ENCODE measurements around the gene UGT1A10.

UGT1A10 gene

DNA sequence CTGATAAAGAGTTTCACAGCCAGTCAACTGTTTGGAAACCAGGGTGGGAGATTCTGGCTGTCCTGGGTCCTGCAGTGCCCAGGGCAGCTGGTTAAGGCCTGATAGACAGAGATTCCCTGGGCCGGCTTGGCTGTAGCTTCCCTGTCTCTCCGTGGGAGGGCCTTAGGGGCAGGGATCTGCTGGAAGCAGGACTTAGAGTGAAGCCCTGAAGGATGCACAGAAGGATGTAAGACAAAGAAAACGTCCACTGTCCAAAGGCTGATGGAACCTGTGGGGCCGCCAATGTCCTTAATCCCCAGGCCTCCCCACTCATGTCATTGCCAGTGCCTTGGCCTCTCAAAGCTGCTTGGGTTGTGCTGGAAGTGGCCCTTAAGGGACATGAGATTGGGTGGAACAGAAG is 174.8 kb downstream of the UGT1A10 start:
- no peak for DNase-seq

DNA sequence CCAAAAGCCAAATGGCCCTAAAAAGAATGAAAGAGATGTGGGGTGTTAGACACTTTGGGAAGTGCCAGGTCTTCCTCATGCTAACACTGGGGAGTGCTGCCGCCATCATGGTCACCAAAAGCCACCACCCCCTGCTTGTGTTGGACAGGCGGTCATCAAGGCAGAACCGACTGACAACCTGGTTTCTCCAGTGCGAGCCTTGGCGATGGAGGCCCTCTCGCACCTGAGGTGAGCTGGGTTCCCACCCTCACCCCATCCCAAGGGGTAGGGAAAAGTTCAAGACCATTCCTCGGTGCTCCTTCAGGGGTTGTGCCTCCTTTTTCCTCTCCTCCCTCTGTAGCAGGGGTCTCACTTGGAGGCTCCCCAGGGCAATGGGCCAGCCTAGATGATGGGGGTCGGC is 175.5 kb downstream of the UGT1A10 start:
- no peak for DNase-seq

DNA sequence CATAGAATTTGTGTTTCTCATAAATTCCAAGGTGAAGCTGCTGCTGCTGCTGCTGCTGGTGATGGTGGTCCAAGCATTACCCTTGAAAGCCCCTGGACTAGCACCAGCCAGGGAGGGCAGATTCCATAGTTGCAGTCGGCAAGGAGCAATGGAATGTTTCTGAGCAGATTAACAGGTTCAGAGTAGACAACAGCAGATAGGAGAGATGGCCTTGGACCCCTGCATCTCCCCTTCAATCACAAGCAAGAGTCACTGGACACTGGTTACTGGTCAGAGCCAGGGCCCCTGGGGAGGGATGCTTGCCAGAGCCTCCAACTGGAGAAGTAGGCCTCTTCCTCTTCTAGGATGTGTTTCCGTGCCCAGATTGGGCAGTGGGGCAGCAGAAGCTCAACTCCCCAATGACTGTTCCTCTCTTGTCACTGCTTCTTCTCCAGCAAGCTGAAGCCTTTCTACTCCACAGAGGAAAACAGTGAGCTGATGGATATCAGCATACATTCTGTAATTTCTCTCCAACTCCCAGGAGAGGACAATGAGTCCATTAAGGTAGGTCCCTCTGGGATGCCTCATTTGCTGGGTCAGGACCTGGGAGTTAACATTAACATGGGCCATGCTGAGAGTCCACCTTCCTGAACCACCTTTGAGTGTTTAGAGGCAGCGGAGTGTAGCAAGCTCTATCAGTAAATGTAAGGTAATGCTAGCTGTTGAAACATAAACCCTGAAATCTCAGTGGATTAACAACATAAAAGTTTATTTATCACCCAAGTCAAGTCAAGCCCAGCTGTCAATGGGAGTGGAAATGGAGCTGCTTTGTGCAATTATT is 177.2 kb downstream of the UGT1A10 start:
- no peak for DNase-seq

DNA sequence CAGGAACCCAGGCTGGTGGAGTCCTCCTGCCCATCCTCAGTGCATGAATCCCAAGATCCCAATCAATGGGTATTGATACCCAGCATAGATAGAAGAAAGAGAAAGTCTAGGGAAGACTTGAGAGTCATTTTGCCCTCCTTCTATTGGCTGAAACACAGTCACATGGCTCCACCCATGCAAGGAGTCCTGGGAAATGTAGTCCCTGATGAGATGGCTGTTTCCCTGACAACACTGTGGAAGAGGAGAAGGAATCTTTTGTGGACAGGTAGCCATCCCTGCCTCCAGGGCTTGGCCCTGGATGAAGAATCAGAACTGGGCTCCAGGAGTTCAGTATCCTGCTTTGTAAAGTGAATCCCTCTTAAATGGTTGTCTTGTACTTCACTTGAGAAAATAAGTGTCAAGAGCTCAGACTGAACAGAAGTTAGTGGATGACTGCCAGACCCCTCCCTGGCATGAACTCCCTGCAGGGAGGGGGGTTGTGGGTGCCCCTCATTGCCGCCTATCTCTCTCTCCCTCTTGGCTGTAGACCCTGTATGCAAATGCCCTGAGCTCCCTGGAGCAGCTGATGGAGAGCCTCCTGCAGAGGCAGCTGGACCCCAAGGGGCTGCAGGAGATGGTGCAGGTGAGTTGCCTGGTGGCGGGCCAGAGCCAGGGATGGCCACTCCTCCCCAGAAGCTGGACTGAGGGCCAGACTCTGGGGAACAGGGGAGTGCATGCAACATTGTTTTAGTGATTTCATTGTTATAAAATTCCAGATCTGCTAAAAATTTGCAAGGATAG is 178.0 kb downstream of the UGT1A10 start:
- peak; percentile 16 for DNase-seq

DNA sequence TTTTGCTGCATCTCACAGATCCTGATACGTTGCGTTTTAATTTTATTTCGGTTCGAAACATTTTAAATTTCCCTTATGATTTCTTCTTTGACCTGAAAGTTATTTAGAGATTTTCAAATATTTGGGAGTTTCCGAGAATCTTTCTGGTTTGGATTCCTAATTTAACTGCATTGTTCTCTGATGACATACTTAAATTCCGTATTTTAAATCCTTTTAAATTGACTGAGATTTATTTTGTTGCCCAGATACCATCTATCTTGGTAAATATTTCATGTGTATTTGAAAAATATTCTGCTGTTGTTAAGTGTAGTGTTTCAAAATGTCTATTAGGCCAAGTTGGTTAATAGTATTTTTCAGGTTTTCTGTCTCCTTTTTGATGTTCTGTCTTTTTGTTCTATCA is 179.6 kb downstream of the UGT1A10 start:
- DNase-seq, result no peak

DNA sequence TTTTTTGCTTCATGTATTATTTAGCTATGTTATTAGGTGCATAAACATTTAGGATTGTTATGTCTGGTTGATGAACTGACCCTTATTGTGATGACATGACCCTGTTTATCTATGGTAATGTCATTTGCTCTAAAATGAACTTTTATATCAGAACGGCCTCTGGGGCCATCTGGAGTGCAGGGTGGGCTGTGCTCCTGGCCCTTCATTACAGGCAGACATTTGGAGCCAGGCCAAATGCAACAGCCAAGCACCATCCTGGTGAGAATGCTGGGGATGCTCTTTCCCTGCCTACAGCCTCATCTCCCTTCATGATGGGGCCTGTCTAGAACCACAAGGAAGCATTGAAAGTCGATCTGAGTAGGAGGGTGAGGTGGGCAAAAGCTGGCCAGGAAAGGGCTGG is 180.1 kb downstream of the UGT1A10 start:
- DNase-seq, result no peak

DNA sequence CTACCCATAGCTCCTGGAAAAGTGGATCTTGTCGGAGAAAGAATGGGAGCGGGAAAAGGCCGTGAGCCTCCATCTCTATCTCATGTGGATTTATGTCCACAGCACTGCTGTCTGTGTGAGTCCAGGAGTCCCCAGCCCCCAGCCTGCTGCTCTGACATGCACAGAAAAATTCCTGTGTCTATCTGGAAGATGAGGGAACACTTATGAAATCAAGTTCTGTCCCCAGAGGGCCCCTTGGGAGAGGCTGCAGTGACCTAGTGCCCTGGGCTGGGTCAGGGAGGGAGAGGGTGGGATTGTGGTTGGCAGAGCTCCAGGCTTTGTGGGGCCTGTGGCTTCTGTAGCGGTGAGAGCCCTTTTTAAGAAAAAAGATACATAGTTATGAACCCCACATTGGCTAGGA is 180.5 kb downstream of the UGT1A10 start:
- no peak for DNase-seq

DNA sequence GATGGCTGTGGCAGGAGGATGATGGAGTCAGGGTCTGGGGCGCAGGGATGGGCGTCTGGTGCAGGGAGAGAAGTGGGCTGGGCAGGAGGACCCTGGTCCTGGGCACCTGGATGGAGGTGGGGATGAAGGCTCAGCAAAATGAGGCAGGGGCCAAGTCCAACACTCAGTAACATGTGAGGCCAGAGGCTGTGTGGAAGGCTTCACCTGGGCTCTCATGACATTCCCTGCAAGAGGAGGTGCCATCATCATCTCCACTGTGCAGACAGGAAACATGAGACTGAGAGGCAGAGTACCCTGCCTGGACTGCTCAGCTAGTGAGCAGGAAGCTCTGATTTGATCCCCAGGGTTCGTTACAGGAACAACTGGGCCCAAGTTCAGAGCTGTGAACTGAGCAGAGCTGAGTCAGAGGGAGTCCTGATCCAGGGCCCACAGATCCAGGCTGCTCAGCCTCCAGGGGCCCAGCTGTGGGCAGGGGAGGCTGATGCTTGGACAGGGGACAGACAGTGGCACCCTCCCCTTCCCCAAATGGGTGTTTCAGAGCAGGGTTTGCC is 181.2 kb downstream of the UGT1A10 start:
- no peak for DNase-seq

DNA sequence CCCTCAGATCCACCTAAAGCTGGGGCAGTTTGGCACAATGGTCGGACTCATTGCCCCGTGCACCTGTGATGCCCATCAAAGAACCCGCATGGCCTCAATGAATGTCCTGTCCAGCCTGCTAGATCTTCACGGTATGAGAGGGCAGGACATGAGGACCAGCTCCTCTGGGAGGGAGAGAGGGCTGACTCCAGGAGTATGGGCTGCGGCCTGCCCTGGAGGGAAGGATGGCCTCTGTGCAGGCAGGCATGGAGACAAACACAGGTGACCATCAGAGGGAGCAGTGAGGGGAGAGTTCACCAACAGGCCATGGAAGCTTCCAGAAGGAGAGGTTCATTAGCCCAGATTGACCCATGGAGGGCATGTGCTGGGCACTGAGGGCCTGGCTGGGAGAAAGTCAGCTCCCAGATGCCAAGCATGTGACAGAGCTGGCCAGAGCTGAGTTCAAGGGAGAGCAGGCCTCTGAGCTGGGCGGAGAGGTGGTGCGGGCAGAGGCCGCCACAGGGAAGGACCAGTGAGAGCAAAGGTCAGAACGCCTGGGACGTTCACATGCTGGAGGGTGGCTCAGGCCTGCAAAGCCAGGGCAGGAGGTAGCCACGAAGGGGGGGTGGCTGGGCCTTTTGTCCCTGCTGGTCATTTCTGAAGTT is 181.9 kb downstream of the UGT1A10 start:
- DNase-seq, result no peak

DNA sequence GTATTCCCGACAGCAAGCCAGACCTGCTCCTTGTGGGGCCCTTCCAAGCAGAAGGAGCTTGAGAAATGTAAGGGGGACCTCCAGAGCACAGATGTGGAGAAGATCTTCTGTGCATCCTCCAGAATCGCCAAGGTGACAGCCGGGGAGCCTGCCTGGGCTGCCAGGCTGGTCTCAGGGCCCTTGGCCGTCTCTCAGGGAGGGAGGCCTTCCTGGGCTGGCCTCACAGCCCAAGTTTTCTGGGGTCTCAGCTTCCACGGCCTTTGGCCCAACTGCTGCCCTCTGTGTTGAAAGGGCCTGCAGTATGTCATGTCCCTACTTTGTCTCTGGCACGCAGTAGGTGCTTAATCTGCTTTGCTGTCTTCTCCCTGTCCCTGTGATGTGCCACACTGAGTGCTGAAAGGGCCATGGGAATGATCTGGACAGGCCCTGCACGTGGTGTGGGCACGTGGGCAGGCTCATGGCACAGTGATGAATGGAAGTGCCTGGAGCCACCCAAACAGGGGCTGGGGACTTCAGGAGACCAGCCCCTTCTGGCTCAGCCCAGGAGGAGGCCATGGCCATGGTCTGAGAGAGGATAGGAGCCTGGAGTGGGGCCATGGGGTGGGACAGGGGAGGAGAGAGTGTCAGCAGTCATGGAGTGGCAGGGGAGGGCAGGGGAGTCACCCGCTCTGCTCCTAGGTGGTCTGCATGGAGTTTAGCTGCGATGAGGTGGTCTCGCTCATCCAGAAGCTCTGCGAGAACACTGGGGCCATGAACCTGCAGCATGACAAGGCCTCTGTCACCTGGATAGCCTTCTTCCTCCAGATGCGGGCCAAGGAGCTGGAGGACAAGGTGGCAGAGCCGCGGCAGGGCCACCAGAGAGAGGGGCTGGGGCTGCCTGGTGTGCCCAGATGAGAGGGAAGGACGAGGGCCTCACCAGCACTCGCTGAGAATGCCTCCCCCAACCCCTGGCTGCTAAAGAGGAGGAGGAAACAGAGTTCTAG is 182.7 kb downstream of the UGT1A10 start:
- DNase-seq, result no peak

DNA sequence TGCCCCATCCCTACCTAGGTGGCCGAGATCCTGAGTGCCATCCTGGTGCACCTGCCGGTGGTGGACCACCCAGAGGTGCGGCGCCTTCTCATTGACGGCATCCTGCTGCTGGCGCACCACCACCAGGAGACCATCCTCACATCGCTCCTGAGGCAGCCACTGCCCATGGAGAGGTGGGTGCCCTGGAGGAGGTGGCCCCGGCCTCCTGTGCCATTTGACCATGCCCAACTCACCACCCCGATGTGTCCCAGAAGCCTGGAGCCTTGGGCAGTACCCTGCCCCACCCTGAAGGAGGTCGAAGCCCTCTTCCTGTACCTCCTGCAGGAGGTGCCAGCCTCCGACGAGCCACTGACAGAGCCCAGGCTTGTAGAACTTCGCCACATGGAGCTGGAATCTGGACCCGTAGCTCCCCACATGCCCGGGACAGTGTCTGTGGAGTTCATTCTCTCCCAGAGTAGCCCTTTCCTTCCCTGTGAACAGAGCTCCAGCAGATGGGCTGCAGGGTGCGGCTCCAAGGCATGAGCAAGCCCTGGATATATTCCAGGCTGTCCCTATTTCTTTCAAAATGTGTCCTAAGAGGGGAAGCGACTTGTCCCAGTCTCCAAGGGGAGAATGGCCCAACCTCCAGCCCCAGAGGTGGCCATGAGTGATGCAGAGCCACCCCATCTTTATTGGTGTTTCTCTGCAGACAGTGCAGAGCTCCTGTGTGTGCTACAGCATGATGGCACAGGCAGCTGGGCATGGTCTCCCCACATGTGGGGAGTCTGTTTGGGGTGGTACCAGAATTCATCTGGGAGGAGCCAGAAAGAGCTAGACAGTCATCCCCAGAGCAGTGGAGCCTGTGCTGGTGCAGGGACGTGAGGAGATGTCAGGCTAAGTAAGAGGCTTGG is 183.9 kb downstream of the UGT1A10 start:
- no peak for DNase-seq

DNA sequence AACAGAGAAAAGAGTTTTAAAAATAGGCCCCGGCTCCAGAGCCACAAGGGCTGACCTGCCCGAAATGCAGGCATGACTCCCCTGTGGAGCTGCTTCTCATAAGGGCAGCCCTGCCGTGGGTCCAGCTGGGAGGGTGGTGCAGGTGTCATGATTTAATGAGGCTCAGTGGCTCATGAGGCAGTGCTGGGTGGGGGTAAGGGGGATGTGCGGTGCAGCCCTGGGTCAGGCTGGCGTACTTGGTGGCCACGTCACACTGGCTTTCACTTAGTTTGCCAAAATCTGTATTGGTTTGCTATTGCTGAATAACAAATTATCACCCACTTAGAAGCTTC is 184.5 kb downstream of the UGT1A10 start:
- no peak for DNase-seq

DNA sequence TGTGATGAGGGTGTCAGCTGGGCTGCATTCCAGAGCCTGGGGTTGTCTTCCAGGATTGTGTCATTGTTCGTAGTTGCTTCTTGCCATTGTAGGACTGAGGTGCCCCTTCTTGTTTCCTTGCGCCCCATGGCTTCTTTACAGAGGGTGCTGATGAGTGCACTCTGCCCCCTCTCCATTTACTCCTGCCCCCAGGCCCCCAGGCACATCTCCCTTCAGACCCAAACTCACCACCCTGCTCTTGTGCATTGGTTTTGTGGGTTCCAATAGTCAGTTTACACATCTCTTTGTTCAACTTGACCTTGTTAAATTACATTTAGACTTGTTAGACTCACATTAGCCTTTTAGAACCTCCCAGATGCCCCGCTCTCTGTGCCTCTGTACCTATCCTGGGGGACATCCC is 184.9 kb downstream of the UGT1A10 start:
- no peak for DNase-seq

DNA sequence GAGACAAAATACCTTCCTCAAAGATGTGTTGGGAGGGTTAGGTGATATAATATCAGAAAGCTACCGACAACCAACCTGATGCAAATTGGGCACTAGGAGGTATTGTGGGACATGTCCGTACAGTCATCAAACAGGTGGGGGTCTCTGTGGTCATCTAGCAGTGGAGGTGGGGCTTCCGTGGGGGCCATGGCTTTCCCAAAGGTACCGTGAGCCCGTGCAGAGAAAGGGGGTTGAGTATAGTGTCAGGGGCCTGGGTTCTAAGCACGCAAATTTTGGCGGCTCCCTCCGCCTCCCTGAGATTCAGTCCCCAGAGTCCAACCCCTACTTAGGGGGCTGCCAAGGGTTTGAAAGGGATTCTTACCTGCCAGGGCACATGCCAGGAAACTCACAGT is 185.5 kb downstream of the UGT1A10 start:
- DNase-seq, result no peak

DNA sequence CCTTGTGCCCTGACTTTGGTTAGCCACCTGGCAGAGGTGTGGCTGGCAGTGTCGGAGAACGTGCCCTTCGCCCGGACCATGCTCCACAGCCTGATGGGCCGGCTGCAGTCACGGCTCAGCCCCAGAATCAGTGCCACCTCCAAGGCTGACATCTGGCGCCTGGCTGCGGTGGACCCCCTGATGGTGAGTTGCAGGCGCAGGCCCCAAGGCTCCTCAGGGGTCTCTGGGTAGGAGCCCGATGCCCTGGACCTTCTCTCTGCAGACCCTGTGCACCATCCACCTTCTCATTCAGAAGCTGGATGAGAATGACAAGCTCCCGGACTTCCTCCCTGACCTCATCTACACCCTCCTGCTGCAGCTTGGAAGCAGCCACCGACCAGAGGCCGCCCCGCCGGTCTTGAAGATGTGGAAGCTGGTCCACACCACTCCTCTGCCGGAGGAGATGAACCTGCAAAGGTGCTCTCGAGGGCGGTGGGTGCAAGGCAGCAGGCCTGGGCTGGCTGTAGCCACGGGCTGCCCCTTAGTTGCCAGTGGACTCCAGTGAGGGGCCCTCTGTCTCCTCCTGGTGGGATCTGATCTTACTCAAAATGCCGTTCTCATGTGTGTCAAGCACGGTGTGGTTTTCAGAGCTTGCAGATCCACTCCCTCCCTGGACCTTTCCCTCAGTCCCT is 186.0 kb downstream of the UGT1A10 start:
- no peak for DNase-seq

All from activated CD4-positive, alpha-beta T cell treated with anti-CD3 and anti-CD28 coated beads, Interleukin-10, Interleukin-2, amounts not matched to agents 100 ng/mL and 50 ng/mL, durations not matched to agents 16 hours and 8 hours (primary cell).